ENCODE data around the gene DOCK4. TPM values are rescaled to one million over a fixed set of nuclear protein-coding genes. Genes with fewer than 3 reads are reported as not detected.

DOCK4 gene
- total RNA-seq, 1 experiment from 2014 or later, result 4.9 TPM

DNA sequence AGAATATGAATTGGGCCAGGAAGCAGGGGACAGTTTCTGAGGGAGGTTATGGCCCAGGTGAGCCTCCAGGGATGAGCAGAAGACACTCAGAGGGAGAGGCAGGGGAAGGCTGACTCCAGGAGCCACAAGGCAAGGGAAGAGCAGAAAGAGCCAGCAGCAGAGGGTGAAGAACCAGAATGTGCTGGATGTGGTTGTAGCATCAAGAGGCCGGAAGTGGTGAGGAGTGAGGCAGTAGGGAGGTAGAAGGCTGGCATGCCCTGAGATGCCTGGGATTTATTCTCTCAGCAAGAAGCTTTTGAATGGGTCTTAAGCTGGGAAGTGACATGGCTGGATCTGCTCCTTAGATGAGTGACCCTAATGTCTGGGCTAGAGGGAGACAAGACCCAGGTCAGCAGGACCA lies 311.7 kb downstream of the DOCK4 start:
- no peak overlapping the region for H3K27ac ChIP-seq (ENCODE audit: insufficient read length, low read depth, low read length)
- H3K23me2 ChIP-seq (ENCODE audit: insufficient read length, low read depth, low read length, poor library complexity, severe bottlenecking), result no peaks in the 10 kb centered on the region
- H2AFZ ChIP-seq (ENCODE audit: low read length), result no peak overlapping the region
- no peak overlapping the region for H3K4me2 ChIP-seq (ENCODE audit: insufficient read depth, insufficient read length, low read length)
- H3K9me3 ChIP-seq (ENCODE audit: control insufficient read depth, low read depth, low read length), result no peaks in the 10 kb centered on the region
- TF ChIP-seq, protein P1, sequence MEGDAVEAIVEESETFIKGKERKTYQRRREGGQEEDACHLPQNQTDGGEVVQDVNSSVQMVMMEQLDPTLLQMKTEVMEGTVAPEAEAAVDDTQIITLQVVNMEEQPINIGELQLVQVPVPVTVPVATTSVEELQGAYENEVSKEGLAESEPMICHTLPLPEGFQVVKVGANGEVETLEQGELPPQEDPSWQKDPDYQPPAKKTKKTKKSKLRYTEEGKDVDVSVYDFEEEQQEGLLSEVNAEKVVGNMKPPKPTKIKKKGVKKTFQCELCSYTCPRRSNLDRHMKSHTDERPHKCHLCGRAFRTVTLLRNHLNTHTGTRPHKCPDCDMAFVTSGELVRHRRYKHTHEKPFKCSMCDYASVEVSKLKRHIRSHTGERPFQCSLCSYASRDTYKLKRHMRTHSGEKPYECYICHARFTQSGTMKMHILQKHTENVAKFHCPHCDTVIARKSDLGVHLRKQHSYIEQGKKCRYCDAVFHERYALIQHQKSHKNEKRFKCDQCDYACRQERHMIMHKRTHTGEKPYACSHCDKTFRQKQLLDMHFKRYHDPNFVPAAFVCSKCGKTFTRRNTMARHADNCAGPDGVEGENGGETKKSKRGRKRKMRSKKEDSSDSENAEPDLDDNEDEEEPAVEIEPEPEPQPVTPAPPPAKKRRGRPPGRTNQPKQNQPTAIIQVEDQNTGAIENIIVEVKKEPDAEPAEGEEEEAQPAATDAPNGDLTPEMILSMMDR (conservative IDR thresholded peaks at IDR 0.05), result no peak
- no CpG with 5 or more reads among the region's 1 CpG for WGBS (ENCODE audit: extremely low coverage, insufficient read length, low lambda C conversion rate)
- no peaks in the 10 kb centered on the region for H3K4me1 ChIP-seq (ENCODE audit: insufficient read depth, low read length)
- no peak overlapping the region for H2BK15ac ChIP-seq (ENCODE audit: low read depth, low read length)
- H3K18ac ChIP-seq (ENCODE audit: insufficient read length, low read depth, low read length), result no peak overlapping the region
- no peak overlapping the region for H3K56ac ChIP-seq (ENCODE audit: insufficient read length, low read depth, low read length)
- no peak overlapping the region for H3K4ac ChIP-seq (ENCODE audit: low read depth, low read length)
- H2AK5ac ChIP-seq (ENCODE audit: insufficient read length, low read length), result no peak overlapping the region
- Mint-ChIP-seq H3K27me3 (ENCODE audit: low read depth) (no peaks in the 10 kb centered on the region), H3K4me1 (no peaks in the 10 kb centered on the region), H3K4me3 (no peak overlapping the region), H3K36me3 (ENCODE audit: insufficient read depth in 1 of 3, low read depth in 3 of 3) (peaks cover 0 to 11% (median 0%) of the 10 kb centered on the region in 3 experiments; a peak in 2 of 7 replicates), H3K9me3 (no peaks in the 10 kb centered on the region), H3K27ac (peak overlapping the region in 2 of 3 experiments; percentile 46; a peak in 3 of 7 replicates)
- no peaks in the 10 kb centered on the region for H3K79me2 ChIP-seq (ENCODE audit: insufficient read depth, low read length)
- no peak overlapping the region for H3T11ph ChIP-seq (ENCODE audit: low read length)
- H3K79me1 ChIP-seq (ENCODE audit: insufficient read depth, low read depth, low read length, poor library complexity, severe bottlenecking), result no peaks in the 10 kb centered on the region
- no peak overlapping the region for H2BK20ac ChIP-seq (ENCODE audit: low read depth, low read length, poor library complexity, severe bottlenecking)
- no peak overlapping the region for H3K23ac ChIP-seq (ENCODE audit: insufficient read length, low read depth, low read length)
- H4K91ac ChIP-seq (ENCODE audit: insufficient read length, low read depth, low read length), result no peak overlapping the region
- H4K5ac ChIP-seq (ENCODE audit: insufficient read length, low read depth, low read length), result peak overlapping the region; percentile 60
- no peak overlapping the region for H3K14ac ChIP-seq (ENCODE audit: insufficient read depth, low read length)
- H4K20me1 ChIP-seq (ENCODE audit: control insufficient read depth, insufficient read depth, insufficient read length), result no peaks in the 10 kb centered on the region
- DNase-seq, result no peak
- H3K27me3 ChIP-seq (ENCODE audit: insufficient read depth, low read length), result no peaks in the 10 kb centered on the region
- no peak overlapping the region for H3K9ac ChIP-seq (ENCODE audit: extremely low read depth, insufficient read length, low read length)
- H2BK12ac ChIP-seq (ENCODE audit: insufficient read length, low read depth, low read length), result no peak overlapping the region
- H2BK120ac ChIP-seq (ENCODE audit: low read depth, low read length, poor library complexity, severe bottlenecking), result no peak overlapping the region
- H4K8ac ChIP-seq (replicated peaks; ENCODE audit: insufficient read length, low read depth, low read length), result no peak overlapping the region
- no peak overlapping the region for H2BK5ac ChIP-seq (ENCODE audit: insufficient read length, low read length)
